ENCODE measurements around the gene PDCD4.

DNA sequence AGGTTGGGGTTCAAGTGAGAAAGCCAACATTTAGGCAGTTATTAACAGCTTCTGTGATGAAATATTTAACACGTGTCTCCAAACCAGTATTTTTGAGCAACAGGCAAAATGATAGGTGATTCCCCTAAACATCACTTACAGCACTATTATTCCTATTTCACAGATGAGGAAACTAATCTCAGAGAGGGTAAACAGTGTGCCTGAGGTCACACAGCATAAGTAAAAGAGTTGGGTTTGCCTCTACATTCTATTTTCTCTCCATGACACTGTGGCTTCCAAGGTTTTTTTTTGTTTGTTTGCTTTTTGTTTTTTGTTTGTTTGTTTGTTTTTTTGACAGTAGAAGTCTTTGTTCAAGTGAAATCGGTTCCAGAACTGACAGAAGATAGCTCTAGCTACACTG, 43.2 kb upstream of the PDCD4 start:
- TF ChIP-seq, protein P1, sequence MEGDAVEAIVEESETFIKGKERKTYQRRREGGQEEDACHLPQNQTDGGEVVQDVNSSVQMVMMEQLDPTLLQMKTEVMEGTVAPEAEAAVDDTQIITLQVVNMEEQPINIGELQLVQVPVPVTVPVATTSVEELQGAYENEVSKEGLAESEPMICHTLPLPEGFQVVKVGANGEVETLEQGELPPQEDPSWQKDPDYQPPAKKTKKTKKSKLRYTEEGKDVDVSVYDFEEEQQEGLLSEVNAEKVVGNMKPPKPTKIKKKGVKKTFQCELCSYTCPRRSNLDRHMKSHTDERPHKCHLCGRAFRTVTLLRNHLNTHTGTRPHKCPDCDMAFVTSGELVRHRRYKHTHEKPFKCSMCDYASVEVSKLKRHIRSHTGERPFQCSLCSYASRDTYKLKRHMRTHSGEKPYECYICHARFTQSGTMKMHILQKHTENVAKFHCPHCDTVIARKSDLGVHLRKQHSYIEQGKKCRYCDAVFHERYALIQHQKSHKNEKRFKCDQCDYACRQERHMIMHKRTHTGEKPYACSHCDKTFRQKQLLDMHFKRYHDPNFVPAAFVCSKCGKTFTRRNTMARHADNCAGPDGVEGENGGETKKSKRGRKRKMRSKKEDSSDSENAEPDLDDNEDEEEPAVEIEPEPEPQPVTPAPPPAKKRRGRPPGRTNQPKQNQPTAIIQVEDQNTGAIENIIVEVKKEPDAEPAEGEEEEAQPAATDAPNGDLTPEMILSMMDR (IDR thresholded peaks at IDR 0.05; ENCODE audit: low read depth, low read length, missing input control): no peak
- no peak for TF ChIP-seq RAD21 (IDR thresholded peaks at IDR 0.05)
- TF ChIP-seq, protein P2, sequence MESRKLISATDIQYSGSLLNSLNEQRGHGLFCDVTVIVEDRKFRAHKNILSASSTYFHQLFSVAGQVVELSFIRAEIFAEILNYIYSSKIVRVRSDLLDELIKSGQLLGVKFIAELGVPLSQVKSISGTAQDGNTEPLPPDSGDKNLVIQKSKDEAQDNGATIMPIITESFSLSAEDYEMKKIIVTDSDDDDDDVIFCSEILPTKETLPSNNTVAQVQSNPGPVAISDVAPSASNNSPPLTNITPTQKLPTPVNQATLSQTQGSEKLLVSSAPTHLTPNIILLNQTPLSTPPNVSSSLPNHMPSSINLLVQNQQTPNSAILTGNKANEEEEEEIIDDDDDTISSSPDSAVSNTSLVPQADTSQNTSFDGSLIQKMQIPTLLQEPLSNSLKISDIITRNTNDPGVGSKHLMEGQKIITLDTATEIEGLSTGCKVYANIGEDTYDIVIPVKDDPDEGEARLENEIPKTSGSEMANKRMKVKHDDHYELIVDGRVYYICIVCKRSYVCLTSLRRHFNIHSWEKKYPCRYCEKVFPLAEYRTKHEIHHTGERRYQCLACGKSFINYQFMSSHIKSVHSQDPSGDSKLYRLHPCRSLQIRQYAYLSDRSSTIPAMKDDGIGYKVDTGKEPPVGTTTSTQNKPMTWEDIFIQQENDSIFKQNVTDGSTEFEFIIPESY (IDR thresholded peaks at IDR 0.05): no peak
- no peak for TF ChIP-seq FOXA1 (IDR thresholded peaks at IDR 0.05)
- TF ChIP-seq, protein P3, sequence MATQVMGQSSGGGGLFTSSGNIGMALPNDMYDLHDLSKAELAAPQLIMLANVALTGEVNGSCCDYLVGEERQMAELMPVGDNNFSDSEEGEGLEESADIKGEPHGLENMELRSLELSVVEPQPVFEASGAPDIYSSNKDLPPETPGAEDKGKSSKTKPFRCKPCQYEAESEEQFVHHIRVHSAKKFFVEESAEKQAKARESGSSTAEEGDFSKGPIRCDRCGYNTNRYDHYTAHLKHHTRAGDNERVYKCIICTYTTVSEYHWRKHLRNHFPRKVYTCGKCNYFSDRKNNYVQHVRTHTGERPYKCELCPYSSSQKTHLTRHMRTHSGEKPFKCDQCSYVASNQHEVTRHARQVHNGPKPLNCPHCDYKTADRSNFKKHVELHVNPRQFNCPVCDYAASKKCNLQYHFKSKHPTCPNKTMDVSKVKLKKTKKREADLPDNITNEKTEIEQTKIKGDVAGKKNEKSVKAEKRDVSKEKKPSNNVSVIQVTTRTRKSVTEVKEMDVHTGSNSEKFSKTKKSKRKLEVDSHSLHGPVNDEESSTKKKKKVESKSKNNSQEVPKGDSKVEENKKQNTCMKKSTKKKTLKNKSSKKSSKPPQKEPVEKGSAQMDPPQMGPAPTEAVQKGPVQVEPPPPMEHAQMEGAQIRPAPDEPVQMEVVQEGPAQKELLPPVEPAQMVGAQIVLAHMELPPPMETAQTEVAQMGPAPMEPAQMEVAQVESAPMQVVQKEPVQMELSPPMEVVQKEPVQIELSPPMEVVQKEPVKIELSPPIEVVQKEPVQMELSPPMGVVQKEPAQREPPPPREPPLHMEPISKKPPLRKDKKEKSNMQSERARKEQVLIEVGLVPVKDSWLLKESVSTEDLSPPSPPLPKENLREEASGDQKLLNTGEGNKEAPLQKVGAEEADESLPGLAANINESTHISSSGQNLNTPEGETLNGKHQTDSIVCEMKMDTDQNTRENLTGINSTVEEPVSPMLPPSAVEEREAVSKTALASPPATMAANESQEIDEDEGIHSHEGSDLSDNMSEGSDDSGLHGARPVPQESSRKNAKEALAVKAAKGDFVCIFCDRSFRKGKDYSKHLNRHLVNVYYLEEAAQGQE (IDR thresholded peaks at IDR 0.05): no peak
- no peak for TF ChIP-seq YY1 (IDR thresholded peaks at IDR 0.05)
- TF ChIP-seq SP1 (IDR thresholded peaks at IDR 0.05): no peak

Measured in liver (tissue), 3 donors.